Ishikawa (cell line): ENCODE data around the gene ZBTB16.

Experiments used
- CEBPB ChIP-seq: IDR thresholded peaks from 2 replicates; pipeline ENCODE4 v1.6.1; 2012
- CREB1 ChIP-seq: IDR thresholded peaks from 2 replicates; pipeline ENCODE4 v1.6.1; 2012; ENCODE audit warnings: low read depth
- EGR1 ChIP-seq: IDR thresholded peaks from 2 replicates; pipeline ENCODE4 v1.6.1; 2012
- EP300 ChIP-seq: IDR thresholded peaks from 2 replicates; pipeline ENCODE4 v1.6.1; 2012; ENCODE audit warnings: borderline replicate concordance
- FOXM1 ChIP-seq: IDR thresholded peaks from 2 replicates; pipeline ENCODE4 v1.6.1; 2012; ENCODE audit warnings: low read depth, borderline replicate concordance
- NFIC ChIP-seq: IDR thresholded peaks from 2 replicates; pipeline ENCODE4 v1.6.1; 2012
- RAD21 ChIP-seq: IDR thresholded peaks from 2 replicates; pipeline ENCODE4 v1.6.1; 2012; ENCODE audit warnings: low read depth
- TAF1 ChIP-seq: IDR thresholded peaks from 2 replicates; pipeline ENCODE4 v1.6.1; 2012; ENCODE audit warnings: low read depth, mild to moderate bottlenecking
- TCF12 ChIP-seq: IDR thresholded peaks from 2 replicates; pipeline ENCODE4 v1.6.1; 2012; ENCODE audit warnings: low read depth
- TEAD4 ChIP-seq: IDR thresholded peaks from 2 replicates; pipeline ENCODE4 v1.6.1; 2012
- YY1 ChIP-seq: IDR thresholded peaks from 2 replicates; pipeline ENCODE4 v1.6.1; 2012; ENCODE audit warnings: low read depth
- ZBTB7A ChIP-seq: IDR thresholded peaks from 2 replicates; pipeline ENCODE4 v1.6.1; 2012; ENCODE audit warnings: low read depth
- TF ChIP-seq, protein P1 (sequence below): IDR thresholded peaks from 2 replicates; pipeline ENCODE4 v1.6.1; 2012
- TF ChIP-seq, protein P2 (sequence below): IDR thresholded peaks from 2 replicates; pipeline ENCODE4 v1.6.1; 2012
- TF ChIP-seq, protein P3 (sequence below): IDR thresholded peaks from 2 replicates; pipeline ENCODE4 v1.6.1; 2012; ENCODE audit warnings: low read depth, mild to moderate bottlenecking

ZBTB16 gene

DNA sequence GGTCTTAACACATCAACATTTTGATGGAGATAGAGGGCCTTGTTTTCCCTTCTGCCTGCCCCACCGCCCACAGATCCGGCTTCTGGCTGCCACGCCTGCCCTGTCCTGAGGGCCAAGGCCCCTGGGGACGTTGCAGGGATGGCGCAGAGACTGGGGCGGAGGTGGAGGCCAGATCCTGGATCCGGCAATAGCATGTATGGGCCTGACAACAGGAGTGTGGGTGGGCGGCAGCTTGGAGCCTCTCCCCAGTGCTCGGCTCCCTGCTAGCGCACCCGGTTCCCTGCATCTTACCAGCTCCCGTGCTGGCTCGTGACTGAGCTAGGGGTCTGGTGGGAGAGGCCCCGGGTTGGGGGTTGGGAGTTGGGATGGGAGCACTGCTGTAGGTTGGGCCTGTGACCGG lies 95.6 kb downstream of the ZBTB16 start:
- no peak for TF ChIP-seq EGR1
- no peak for TF ChIP-seq NFIC
- no peak for TF ChIP-seq RAD21
- TF ChIP-seq ZBTB7A: no peak
- TF ChIP-seq, protein P1, sequence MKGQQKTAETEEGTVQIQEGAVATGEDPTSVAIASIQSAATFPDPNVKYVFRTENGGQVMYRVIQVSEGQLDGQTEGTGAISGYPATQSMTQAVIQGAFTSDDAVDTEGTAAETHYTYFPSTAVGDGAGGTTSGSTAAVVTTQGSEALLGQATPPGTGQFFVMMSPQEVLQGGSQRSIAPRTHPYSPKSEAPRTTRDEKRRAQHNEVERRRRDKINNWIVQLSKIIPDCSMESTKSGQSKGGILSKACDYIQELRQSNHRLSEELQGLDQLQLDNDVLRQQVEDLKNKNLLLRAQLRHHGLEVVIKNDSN: no peak
- TF ChIP-seq, protein P2, sequence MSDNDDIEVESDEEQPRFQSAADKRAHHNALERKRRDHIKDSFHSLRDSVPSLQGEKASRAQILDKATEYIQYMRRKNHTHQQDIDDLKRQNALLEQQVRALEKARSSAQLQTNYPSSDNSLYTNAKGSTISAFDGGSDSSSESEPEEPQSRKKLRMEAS: no peak
- no peak for TF ChIP-seq FOXM1
- no peak for TF ChIP-seq TCF12
- no peak for TF ChIP-seq TEAD4
- no peak for TF ChIP-seq CEBPB

DNA sequence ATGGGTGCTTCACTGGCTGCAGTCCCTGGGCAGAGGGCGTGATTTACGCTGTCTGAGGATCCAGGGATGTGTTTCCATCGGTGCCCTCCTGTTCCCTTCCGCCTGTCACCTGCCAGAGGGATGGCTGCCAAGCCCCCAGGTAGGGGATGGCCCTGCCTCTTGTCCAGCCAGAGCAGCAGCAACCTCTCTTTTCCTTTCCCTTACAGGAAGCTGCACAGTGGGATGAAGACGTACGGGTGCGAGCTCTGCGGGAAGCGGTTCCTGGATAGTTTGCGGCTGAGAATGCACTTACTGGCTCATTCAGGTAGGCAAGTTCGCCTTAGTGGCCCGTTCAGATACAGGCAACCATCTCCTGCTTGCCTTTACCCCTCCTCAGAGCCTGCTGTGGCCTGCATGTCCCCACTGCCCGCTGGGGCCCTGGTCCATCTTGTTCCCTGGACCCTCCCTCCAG lies 96.6 kb downstream of the ZBTB16 start:
- TF ChIP-seq, protein P3, sequence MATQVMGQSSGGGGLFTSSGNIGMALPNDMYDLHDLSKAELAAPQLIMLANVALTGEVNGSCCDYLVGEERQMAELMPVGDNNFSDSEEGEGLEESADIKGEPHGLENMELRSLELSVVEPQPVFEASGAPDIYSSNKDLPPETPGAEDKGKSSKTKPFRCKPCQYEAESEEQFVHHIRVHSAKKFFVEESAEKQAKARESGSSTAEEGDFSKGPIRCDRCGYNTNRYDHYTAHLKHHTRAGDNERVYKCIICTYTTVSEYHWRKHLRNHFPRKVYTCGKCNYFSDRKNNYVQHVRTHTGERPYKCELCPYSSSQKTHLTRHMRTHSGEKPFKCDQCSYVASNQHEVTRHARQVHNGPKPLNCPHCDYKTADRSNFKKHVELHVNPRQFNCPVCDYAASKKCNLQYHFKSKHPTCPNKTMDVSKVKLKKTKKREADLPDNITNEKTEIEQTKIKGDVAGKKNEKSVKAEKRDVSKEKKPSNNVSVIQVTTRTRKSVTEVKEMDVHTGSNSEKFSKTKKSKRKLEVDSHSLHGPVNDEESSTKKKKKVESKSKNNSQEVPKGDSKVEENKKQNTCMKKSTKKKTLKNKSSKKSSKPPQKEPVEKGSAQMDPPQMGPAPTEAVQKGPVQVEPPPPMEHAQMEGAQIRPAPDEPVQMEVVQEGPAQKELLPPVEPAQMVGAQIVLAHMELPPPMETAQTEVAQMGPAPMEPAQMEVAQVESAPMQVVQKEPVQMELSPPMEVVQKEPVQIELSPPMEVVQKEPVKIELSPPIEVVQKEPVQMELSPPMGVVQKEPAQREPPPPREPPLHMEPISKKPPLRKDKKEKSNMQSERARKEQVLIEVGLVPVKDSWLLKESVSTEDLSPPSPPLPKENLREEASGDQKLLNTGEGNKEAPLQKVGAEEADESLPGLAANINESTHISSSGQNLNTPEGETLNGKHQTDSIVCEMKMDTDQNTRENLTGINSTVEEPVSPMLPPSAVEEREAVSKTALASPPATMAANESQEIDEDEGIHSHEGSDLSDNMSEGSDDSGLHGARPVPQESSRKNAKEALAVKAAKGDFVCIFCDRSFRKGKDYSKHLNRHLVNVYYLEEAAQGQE: no peak
- TF ChIP-seq RAD21: no peak
- no peak for TF ChIP-seq ZBTB7A
- TF ChIP-seq TCF12: no peak
- TF ChIP-seq CEBPB: no peak
- TF ChIP-seq, protein P2: no peak
- TF ChIP-seq TAF1: no peak
- TF ChIP-seq, protein P1: no peak
- TF ChIP-seq EP300: no peak
- TF ChIP-seq CREB1: no peak
- TF ChIP-seq TEAD4: no peak

DNA sequence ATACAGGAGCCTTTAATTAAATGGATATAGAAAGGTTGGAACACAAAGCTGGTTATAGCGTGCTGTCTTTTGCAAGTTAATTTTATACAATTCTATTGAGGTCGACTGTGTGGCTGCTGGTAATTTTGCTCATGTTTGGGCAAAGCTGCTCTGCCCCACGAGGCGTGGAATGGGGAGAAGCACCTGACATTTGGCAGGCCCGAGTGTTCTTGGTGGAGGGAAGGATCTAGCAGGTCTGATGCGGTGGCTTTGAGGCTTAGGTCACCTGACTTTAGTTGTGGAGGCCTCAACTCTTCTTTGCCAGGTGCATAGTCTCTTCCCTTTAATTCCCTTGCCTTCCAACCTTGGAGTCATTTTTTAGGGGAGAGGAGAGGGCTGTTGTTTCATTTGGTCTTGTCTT lies 97.3 kb downstream of the ZBTB16 start:
- TF ChIP-seq, protein P2: no peak
- no peak for TF ChIP-seq TEAD4

DNA sequence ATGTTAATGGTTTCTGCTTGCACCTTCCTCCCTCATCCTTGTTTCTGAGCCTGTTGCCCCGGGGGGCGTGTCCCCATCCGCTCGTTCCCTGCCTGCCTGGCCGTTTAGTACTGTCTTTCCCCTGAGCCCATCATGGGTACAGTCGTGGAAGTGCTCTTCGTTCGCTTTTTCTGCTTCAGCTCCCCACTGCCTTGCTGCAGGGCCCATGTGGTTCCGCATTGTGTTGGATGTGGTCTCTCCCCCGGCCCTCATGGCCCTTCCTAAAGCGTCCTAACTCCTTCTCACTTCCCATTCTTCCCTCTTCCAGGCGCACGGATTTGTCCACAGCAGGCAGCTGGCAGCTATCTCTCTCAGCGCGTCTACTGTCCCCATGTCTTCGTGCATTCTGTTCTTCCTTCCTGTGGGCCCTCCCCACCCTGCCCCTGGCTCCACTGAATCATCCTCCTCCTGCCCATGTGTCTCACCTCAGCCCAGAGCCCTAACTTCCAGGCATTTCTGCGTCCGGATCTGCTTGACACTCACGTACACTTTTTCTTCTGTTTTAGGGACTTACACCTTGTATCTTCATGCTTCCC lies 98.1 kb downstream of the ZBTB16 start:
- TF ChIP-seq TEAD4: no peak
- no peak for TF ChIP-seq FOXM1
- no peak for TF ChIP-seq ZBTB7A
- TF ChIP-seq EGR1: no peak
- no peak for TF ChIP-seq CEBPB
- TF ChIP-seq, protein P3: no peak
- TF ChIP-seq EP300: no peak
- no peak for TF ChIP-seq CREB1
- no peak for TF ChIP-seq YY1
- no peak for TF ChIP-seq TCF12
- TF ChIP-seq TAF1: no peak

DNA sequence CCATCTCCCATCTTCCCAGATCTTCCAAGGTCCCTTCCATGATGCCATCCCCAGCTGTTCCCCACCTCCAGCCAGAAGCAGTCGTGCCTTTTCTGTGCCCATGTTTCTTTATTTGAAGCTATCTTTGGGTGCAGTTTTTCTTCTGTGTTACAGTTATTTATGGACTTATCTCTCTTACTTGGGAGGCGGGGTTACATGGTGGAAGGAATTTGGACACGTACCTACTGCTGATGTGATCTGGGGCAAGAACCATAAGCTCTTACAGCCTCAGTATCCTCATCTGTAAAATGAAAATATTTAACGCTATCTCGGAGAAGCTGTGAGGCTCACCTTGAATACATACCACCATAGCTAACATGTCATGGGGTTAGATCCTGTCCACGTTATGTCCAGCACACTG lies 98.9 kb downstream of the ZBTB16 start:
- no peak for TF ChIP-seq EP300
- no peak for TF ChIP-seq TEAD4
- no peak for TF ChIP-seq EGR1
- no peak for TF ChIP-seq YY1
- no peak for TF ChIP-seq RAD21
- no peak for TF ChIP-seq ZBTB7A
- no peak for TF ChIP-seq CREB1
- no peak for TF ChIP-seq NFIC
- TF ChIP-seq, protein P2: no peak
- no peak for TF ChIP-seq CEBPB
- TF ChIP-seq, protein P1: no peak
- TF ChIP-seq, protein P3: no peak
- TF ChIP-seq FOXM1: no peak
- TF ChIP-seq TAF1: no peak
- TF ChIP-seq TCF12: no peak
